NCI-H345 (cell line): ENCODE data around the gene C11orf91.
"Not testable (repeated sequence)": the region's sequence is repeated elsewhere in the genome, so short reads cannot be mapped to it uniquely, and the experiment has no call there.

Experiments
- DNase-seq: peaks from one replicate; lab custom pipeline; 2025; lab: John Stamatoyannopoulos, UW

C11orf91 gene

GRCh38 chr11:33700502-33701271 is at the start of gene C11orf91:
C11orf91 (minus strand) TSS chr11:33700826; CDS start chr11:33700740, 86 bp downstream.
- DNase-seq: peak; percentile 96

- DNase-seq: no peak
These were observed 47.4 kb upstream of the C11orf91 start for GRCh38 chr11:33747979-33748378.

- DNase-seq: no peak
These were observed 42.7 kb upstream of the C11orf91 start for GRCh38 chr11:33743291-33743690.

GRCh38 chr11:33742249-33742851 is 41.7 kb upstream of the C11orf91 start:
- no peak for DNase-seq

GRCh38 chr11:33741806-33742205 is 41.2 kb upstream of the C11orf91 start:
- DNase-seq: no peak

- DNase-seq: no peak
These were observed 36.8 kb upstream of the C11orf91 start for GRCh38 chr11:33737362-33737821.

- peak; percentile 97 for DNase-seq
These were observed 35.7 kb upstream of the C11orf91 start, which contains the start of gene CD59 for GRCh38 chr11:33736148-33736812. CD59 (minus strand) TSS chr11:33736423; CDS start chr11:33722445, 13,978 bp downstream.

- peak; percentile 30 for DNase-seq
These were observed 34.9 kb upstream of the C11orf91 start for GRCh38 chr11:33735271-33736147.

GRCh38 chr11:33734441-33735270 is 34.0 kb upstream of the C11orf91 start:
- no peak for DNase-seq

- no peak for DNase-seq
These were observed 33.4 kb upstream of the C11orf91 start for GRCh38 chr11:33733980-33734379.

- DNase-seq: no peak
These were observed 31.3 kb upstream of the C11orf91 start for GRCh38 chr11:33731723-33732531.

GRCh38 chr11:33730716-33731115 is 30.1 kb upstream of the C11orf91 start:
- no peak for DNase-seq

GRCh38 chr11:33729072-33729664 is 28.5 kb upstream of the C11orf91 start:
- DNase-seq: not testable (repeated sequence)

- DNase-seq: not testable (repeated sequence)
These were observed 26.9 kb upstream of the C11orf91 start for GRCh38 chr11:33727539-33727938.

- DNase-seq: no peak
These were observed 24.9 kb upstream of the C11orf91 start for GRCh38 chr11:33725496-33725895.

- DNase-seq: no peak
These were observed 24.0 kb upstream of the C11orf91 start for GRCh38 chr11:33724644-33725035.

GRCh38 chr11:33723238-33723881 is 22.7 kb upstream of the C11orf91 start:
- no peak for DNase-seq

GRCh38 chr11:33722590-33723234 is 22.1 kb upstream of the C11orf91 start:
- no peak for DNase-seq

GRCh38 chr11:33721984-33722383 is 21.4 kb upstream of the C11orf91 start:
- no peak for DNase-seq
